GM21526 (cell line): ENCODE results near the gene ADARB1.

Experiments
- ATAC-seq: cut with Tn5 transposase; IDR thresholded peaks from one replicate; pipeline ENCODE4 v1.9.1; 2021; ENCODE audit warnings: moderate library complexity; ENCODE audit not compliant: unreplicated experiment, low FRiP score

The ADARB1 gene

DNA sequence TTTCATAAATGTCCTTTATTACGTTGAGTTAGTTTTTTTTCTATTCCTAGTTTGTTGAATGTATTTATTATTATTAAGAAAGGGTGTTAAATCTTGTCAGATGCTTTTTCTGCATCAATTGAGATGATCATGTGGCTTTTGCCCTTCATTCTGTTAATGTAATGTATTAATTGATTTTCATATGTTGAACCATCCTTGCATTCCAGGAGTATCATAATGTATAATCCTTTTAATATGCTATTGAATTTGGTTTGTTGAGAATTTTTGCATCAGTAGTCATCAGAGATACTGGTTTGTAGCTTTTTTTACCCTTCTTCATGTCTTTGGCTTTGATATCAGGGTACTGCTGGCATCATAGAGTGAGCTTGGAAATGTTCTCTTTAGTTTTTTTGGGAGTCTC is 113.3 kb downstream of the ADARB1 start:
- no peak for ATAC-seq

DNA sequence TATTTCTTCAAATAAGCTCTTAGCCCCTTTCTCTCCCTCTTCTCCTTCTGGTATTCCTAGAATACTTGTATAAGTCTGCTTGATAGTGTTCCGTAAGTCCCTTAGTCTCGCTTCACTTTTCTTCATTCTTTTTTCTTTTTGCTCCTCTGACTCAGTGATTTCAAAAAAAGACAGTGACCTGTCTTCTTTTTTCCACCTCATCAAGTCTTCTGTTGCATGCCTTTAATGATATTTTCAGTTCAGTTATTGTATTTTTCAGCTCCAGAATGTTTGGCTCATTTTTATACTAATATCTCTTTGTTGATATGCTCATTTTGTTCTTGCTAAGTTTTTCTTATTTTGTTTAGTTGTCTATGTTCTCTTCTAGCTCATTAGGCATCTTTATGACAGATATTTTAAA is 115.6 kb downstream of the ADARB1 start:
- ATAC-seq, result no peak

DNA sequence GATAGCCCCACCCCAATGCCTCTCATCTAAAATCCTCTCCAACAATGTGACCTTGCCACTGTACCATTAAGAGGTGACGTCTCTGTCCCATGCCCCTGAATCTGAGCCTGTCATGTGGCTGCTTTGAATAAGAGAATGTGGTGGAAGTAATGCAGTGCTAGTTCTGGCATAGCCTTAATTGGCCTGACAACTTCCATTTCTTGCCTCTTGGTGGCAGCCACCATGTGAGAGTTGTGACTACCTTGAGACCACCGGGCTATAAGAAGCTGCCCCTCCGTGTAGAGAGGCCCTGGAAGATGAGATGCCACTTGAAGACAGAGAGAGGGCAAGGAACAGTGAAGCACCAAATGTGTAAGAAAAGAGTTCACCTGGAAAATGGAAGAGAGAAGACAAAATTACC is 118.0 kb downstream of the ADARB1 start:
- no peak for ATAC-seq

DNA sequence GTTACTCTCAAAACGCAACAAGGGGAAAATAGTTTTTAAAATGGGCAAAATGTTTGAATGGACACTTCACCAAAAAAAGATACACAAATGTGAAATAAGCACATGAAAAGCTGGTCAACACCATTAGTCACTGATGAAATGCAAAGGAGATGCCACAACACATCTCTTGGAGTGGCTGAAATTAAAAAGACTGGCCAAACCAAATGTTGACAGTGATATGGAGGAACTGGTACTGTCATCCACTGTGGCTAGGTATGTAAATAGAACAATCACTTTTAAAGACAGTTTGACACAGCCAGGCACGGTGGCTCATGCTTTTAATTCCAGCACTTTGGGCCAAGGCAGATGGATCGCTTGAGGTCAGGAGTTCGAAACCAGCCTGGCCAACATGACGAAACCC is 122.2 kb downstream of the ADARB1 start:
- ATAC-seq, result no peak

DNA sequence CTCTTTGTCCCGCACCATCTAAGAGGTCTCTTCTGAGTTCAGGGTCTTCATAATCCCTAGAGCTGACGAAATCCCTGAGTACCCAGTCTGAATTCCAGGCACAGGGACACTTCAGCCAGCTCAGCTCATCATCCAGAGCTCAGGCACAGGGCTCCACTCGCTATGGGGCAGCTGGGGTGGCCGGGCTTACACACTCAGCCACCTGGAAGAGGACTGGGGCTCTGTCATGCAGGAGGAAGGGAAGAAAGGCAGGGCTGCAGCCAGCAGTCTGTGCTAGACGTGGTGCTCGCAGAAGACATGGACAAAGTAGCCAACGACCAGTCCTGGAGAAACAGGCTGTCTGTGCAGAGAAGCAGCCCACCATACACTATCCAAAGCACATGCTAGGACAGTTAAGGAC is 124.8 kb downstream of the ADARB1 start:
- ATAC-seq, result no peak

DNA sequence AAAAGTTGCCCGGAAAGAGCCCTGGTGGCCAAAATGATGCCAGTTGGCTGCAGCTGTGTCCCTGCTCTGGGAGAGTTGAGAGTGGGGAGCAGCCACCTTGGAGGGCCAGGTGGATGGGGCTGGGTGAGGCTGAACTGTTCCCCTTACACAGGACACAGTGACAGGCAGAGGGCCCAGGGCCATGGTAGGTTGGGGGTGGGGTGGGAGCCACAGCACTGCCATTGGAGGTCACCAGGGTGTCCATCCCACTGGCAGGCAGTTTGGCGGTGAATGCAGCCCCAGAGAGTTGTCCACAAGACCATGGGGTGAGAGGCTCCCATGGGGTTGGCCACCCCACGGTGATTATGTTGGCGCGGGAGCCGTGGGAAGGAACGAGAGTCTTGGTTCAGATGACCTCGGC is 125.7 kb downstream of the ADARB1 start:
- ATAC-seq, result no peak

DNA sequence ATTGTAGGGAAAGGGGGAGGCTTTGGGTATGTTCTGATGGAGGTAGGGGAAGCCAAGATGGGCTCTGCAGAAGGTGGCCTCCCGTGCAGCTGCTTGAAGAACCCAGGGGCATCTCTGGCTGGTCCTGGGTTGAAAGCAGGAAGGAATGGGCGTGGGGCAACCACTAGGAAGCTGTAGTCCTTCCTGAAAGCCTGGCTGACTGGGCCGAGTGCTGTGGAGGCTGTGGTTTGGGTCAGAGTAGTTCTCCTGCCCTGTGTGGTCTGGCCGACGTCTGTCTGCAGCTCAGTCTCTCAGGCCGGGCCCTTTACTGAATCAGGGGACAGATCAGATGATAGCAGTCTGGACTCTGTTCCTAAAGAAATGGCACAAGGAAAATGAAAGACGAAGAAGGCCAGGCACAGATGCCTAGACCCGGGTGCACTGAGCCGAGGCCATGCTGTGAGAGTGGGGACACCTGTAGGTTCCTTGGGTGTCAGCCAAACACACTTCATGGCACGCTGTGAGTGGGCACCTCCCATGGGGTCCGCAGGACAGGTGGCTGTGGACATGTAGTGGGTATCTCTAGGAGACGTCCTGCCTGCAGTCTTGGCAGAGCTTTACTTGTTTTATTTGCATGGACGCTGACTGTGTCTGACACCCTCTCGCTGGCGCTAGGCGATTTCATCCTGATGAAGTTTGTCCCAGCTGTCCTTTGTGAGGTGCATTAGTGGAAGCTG is 126.4 kb downstream of the ADARB1 start:
- no peak for ATAC-seq

DNA sequence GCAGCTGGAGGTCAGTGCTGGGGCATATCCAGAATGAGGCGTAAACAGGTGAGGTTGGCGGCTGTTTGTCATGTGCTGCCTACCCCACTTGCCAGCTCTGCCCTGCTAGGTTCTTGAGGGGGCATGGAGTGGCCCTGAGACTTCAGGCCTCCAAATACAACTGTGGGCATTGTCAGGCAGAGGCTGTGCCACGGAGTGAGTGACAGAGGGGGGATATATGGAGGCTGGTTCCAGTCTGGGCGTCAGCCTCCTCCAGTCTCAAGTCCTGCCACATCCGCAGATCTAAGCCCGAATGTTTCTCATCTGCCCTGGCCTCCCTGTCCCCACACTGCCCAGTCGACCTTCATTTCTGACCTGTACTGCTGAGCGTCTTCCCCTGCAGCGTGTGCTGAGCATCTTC is 128.0 kb downstream of the ADARB1 start:
- no peak for ATAC-seq

DNA sequence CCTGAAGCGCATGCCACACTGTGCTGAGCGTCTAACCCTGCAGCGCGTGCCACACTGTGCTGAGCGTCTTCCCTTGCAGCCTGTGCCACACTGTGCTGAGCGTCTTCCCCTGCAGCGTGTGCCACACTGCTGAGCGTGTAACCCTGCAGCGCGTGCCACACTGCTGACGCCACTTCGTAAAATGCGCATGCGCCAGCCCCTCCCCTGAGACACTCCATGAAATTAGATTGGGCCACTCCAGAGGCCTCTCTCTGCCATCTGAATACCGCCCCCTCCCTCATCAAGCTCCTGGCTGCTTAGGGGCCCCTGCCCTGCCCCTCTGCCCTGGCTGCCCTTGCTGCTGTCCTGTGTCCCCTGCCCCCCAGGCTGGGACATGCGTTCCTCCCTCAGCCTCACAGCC is 128.5 kb downstream of the ADARB1 start:
- ATAC-seq, result no peak

DNA sequence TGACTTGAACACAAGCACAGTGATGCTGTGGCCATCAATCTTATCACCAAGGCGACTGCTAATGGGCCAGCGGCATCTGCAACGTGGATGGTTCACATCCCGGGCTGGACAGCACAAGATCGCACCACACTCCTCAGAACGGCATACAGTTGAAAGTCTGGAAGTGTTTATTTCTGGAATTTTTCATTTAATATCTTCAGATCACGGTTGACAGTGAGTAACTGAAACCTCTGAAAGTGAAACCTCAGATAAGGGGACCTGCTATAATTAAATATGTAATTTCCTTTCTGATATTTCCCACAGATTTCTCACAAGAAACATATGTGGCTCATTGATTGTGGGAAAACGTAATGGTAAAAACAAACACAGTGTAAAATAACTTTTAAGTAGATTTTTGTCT is 129.6 kb downstream of the ADARB1 start:
- ATAC-seq, result no peak

DNA sequence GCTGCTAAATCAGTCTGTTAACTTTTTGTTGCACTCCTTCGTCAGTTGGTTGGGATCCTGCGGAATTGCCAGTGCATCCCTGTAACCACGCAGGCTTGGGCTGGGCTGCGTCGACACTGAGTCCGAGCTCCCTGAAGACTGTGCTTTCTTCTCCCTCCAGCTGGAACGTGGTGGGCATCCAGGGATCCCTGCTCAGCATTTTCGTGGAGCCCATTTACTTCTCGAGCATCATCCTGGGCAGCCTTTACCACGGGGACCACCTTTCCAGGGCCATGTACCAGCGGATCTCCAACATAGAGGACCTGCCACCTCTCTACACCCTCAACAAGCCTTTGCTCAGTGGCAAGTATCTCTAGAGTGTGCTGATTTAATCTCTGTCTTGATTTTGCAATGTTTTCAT is 130.0 kb downstream of the ADARB1 start:
- no peak for ATAC-seq

DNA sequence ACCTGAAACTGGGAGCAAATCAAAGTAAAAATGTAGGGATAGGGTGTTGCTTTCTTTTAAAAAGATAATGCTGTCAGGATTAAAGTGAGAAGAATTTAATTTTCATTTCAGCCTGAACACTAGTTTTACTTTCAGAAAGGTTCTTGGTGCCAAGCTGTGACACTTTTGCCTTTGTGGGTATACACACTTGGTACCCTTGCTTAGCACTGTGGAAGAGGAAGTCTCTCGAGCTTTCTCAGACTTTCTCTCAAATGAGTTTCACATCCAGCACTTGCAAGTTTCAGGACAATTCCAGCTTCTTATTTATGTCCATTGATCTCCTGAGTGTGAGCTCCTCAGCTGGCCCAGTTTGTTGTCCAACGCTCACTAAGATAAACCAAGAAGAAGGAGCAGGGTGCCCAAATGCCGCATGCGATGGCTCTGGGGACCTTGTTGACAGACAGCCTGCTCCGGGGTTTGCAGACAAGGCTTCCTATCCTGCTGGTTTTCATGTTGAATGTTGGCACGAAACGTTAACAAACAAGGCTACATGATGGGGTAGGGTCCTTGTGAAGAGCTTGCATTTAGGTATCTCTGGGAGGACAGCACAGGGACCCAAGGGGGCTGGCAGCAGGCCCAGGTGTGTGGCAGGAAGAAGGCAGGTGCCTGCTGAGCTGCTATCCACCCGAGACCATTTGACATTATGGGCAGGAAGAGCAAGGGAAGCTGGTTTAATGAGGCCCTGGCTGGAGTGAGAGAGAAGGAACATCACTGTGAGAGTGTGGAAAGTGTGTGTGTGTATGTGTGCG is 133.7 kb downstream of the ADARB1 start:
- no peak for ATAC-seq

DNA sequence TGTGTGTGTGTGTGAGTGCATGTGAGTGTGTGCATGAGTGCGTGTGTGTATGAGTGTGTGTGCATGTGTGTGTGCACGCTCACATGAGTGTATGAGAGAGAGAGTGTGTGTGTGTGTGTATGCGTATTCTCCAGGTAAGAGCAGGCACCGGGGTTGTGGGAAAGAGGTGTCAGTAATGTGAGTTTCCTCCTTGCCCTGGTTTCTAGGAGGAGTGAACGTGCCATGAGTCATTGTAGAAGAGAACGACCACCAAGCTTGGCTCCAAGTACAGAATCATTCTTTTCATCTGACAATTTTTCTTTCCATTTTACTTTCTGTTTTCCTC is 134.2 kb downstream of the ADARB1 start:
- no peak for ATAC-seq

DNA sequence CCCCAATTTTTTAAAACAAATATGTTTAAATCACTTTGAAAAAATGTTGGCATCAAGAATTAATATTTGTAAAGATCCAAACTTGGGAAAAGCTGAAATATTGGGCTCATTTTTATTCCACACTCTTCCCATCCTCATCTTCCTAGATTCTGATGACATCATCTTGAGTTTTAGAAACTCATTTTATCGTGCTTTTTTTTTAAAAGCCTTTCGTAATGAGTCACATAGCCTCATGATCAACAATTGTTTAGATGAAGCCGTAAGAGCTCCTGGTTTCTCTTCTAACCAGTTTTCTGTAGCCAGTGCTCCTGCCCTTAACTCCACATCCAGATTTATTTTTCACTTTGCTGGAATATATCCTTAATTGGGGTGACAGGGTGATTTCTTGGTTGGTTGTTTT is 134.7 kb downstream of the ADARB1 start:
- ATAC-seq, result no peak

DNA sequence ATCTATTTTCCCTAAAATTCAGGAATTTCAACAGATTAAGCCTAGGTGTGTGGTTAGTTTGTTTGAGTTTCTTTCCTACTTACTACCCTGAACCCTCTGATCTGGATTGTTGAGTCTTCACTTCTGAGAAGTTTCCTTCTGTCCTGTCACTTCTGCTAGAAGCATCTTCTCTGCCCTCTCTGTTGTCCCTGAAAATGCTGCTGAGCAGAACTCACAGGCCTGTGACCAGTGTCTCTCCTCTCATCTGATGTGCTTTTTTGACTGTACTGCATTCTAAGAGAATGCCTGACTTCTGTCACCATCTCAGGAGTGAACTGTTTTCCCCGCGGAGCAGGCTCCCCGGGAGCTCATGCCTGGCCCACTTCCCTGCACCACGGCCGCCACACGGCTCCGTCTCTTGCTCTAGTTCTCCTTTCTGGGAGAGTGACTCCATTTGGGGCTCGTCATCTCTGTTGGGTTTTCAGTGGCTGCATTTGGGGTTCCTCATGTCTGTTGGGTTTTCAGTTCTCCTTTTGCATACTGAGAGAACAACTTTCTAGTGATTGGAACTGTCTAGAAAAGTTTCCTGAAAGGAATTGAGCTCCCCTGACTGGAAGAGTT is 135.4 kb downstream of the ADARB1 start:
- ATAC-seq, result no peak

DNA sequence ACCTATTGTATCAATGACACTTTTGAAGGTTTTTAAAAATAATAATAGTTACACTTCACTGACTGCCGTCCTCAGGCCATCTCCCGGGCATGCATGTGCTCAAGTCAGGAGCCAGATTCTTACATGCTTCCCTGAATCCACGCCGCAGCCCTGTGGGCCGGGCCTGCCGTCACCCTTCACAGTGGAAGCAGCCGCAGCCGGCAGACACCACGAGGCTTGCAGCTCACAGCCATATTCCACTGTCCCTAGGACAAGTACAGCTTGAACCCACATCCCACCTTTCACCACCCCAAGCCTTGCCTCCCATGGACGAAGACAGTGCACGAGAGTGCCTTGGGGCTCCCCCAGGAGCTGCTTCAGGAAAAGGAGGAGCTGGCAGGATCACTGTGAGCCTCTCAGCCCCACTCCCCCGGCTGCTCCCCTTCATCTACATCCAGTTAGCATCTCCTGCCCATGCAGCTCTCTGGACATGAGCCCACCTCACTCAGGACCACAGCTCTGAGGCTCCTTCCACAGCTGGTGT is 136.1 kb downstream of the ADARB1 start:
- ATAC-seq, result no peak

DNA sequence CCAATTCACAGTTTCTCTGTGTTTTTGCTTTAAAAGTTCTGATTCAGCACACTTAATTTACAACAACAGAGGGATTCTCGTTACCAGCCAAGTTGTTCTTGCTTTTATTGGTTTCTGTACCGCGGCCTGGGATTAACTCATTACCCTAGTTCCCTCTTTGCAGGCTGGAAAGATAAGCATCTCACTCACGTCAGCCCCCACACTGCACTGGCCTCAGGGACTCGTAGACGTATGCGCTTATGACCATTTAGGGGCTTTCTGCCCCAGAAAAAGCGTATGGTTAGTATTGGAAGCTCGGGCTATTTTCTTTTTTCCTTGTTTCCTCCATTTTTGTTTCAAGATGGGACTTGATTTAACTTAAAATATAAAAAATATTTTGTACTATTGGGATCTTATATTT is 137.3 kb downstream of the ADARB1 start:
- ATAC-seq, result no peak

DNA sequence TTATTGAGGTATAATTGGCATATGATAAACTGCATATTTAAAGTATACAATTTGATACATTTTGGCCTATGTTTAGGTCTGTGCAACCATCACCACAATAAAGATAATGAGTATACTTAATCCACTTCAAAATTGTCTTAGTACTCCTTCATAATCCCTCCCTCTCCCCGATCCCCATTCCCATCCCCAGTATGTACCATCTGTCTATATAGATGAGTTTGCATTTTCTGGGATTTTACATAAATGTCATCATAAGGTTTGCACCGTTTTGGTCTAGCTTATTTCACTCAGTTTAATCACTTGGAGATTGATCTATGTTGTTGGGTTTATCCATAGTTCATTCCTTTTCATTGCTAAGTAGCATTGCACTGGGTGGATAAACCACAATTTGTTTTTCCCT is 139.0 kb downstream of the ADARB1 start:
- ATAC-seq, result no peak

DNA sequence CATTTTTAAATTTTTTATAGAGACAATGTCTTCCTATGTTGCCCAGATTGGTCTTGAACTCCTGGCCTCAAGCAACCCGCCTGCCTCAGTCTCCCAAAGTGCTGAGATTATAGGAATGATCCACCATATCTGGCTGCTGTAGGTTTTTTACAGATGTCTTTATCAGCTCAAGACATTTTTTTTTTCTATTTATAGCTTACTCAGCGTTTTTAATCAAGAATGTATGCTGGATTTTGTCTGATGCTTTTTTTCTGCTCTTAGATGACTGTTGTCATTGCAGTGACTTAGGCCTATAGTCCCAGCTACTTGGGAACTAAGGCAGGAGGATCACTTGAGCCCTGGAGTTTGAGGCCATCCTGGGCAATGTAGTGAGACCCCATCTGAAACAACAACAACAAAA is 140.8 kb downstream of the ADARB1 start:
- ATAC-seq, result no peak

DNA sequence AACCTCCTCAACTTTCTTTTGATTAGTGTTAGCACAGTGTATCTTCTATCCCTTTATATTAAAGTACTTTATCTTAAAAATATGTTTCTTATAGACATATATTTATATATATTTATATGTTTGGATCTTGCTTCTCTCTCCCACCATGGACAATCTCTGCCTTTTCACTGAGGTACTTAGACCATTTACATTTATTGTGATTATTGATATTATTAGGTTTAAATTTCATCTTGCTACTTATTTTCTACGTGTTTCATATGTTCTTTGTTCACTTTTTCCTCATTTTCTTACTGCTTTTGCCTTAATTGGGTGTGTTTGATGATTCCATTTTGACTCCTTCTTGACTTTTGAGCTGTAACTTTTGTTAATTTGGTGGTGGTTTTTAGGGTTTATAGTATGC is 142.6 kb downstream of the ADARB1 start:
- no peak for ATAC-seq

DNA sequence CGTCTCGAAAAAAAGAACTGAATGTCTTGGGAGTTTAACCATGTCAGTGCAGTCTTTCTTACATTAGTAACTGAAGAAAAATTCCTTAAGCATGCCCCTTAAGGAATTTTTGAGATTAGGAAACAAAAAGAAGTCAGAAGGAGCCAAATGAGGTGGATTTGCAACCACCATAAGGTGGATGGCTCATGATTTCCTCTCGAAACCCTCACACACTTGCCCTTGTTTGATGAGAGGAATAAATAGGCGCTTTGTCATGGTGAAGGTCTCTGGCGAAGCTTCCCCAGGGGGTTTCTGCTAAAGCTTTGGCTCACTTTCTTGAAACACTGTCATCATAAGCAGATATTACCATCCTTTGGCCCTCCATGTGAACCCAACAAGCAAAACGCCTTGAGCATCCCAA is 145.1 kb downstream of the ADARB1 start:
- no peak for ATAC-seq

DNA sequence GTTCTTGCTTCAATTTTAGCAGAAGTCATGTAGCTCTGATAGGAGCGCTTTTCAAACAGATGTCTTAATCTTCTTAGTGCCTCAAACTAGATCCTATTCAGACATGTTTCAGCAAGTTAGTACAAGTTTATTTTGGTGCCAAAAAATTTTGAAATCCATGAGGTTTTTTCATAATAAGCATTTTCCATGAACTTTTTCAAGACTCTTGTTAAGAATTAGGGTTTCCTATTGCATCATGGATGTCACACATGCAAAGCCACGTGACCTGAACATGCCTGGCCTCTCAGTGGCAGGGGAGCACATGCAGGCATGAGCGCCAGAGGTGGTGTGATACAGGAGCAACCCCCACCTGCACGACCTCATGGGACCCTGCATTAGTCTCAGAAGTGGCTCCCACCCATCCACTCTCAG is 145.7 kb downstream of the ADARB1 start:
- ATAC-seq, result no peak
